Posterior cingulate gyrus (tissue), 11 donors: ENCODE measurements around the gene DEFB124.
"Not testable (repeated sequence)": the region's sequence is repeated elsewhere in the genome, so short reads cannot be mapped to it uniquely, and the experiment has no call there.

Experiments
- DNase-seq, 10 donors: peaks; one replicate each; pipeline versions ENCODE4 v3.0.0 to v3.0.0-alpha.2; 2020 to 2021; ENCODE audit warnings: mixed read lengths in 3 of 10
- intact Hi-C: fragments of 100-400 bp; cut with DNase I; formaldehyde crosslinking; loops from one replicate; pipeline ENCODE4 v1.15.1; 2023

DEFB124 gene

DNA sequence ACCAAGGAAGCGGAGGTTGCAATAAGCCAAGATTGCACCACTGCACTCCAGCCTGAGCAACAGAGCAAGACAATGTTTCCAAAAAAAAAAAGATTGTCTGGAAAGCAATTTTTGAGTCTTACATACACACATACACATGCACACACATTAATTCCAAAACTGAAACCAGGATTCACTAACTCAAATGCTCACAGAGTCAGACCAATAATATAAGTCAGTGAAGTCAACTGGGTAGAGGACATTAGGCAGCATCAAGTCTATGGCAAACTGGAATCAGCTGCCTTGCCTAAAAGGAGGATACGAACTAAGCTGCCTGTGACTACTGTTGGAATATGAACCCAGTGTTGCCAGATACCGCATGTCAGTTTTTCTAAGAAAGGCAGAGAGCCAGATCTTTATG, 15.8 kb upstream of the DEFB124 start:
- DNase-seq = no peak
- intact Hi-C loops = no loop called here

DNA sequence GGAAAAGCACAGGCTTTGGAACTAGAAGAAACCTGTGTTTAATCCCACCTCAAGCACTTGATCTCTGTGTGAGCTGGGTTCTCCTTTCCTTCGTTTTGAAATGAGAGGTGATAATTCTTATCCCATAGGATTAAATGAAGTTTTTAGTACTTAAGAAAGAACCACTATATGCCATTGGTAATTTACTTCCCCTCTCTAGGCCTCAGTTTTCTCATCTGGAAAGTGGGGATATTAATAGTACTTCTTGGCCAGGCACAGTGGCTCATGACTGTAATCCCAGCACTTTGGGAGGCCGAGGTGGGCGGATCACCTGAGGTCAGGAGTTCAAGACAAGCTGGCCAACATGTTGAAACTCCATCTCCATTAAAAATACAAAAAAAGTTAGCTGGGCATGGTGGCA, 14.2 kb upstream of the DEFB124 start:
- no peak for DNase-seq
- intact Hi-C loops = no loop called here

- intact Hi-C loops = no loop called here
Observed at GRCh38 chr20:31488115-31488514, 13.2 kb upstream of the DEFB124 start.

GRCh38 chr20:31485450-31486339, 10.8 kb upstream of the DEFB124 start:
- no peak for DNase-seq

More at GRCh38 chr20:31488115-31488514, 13.2 kb upstream of the DEFB124 start:
- no peak for DNase-seq

DNA sequence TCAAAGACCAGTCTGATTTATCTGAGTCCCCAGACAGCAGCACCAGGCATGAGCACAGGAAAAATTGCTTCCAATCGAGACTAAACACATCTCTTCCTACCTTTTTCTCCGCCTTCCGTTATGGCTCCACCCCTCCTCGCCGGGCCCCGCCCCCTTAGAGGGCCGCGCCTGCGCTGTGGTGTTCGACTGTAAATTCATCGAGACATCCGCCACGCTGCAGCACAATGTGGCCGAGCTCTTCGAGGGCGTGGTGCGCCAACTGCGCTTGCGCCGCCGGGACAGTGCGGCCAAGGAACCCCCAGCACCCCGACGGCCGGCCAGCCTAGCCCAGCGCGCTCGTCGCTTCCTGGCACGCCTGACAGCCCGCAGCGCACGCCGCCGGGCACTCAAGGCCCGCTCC, 9.1 kb upstream of the DEFB124 start:
- intact Hi-C loops = no loop called here
- DNase-seq = no peak

More at GRCh38 chr20:31485450-31486339, 10.8 kb upstream of the DEFB124 start:
- intact Hi-C loops = no loop called here

- intact Hi-C loops = no loop called here
Observed at GRCh38 chr20:31476643-31477215, 1.8 kb upstream of the DEFB124 start.

GRCh38 chr20:31476294-31476585, 1.3 kb upstream of the DEFB124 start:
- intact Hi-C loops = no loop called here
- no peak for DNase-seq

More at GRCh38 chr20:31476643-31477215, 1.8 kb upstream of the DEFB124 start:
- DNase-seq = no peak

GRCh38 chr20:31475472-31476293, 756 bp upstream of the DEFB124 start:
- no peak for DNase-seq
- intact Hi-C loops = no loop called here

DNA sequence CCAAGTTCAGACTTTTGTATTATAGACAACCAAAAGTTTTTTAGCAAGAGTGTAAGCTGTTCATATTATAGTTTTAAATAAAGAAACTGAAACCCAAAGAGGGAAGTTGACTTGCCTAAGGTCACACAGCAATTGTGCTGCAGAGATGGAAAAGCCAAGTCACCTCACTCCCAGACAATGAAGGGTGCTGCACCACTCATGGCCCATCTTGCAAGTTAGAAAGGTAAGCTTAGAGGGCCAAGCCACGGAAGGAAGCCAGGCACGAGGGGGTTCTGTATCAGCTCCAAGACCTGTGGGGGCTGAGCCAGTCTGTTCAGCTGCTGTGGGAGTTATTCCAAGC, 860 bp downstream of the DEFB124 start:
- intact Hi-C loops = no loop called here
- DNase-seq = no peak

- intact Hi-C loops = no loop called here
Observed at GRCh38 chr20:31473331-31474096, 1.4 kb downstream of the DEFB124 start.

GRCh38 chr20:31472395-31473330, 2.3 kb downstream of the DEFB124 start:
- DNase-seq = no peak
- intact Hi-C loops = no loop called here

More at GRCh38 chr20:31473331-31474096, 1.4 kb downstream of the DEFB124 start:
- DNase-seq = no peak

GRCh38 chr20:31470946-31471345, 4.0 kb downstream of the DEFB124 start:
- intact Hi-C loops, DNase-seq: not testable (repeated sequence)

- intact Hi-C loops = no loop called here
- DNase-seq = no peak
Observed at GRCh38 chr20:31454361-31454760, 20.6 kb downstream of the DEFB124 start.

DNA sequence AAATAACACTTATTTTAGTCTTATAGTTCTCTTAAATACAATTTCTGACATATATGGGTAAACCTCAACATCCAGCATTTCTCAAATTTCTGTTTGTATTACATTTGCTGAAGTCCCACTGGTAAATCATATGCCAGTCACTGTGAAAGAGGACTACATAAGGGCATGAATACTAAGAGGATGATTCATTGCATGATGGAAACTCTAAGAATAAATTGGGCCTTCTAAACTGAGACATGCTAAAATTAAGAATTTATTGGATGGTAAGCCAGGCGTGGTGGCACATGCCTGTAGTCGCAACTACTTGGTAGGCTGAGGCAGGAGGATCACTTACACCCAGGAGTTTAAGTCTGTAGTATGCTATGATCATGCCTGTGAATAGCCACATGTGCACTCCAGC, 22.4 kb downstream of the DEFB124 start:
- intact Hi-C loops = no loop called here
- DNase-seq = no peak

DNA sequence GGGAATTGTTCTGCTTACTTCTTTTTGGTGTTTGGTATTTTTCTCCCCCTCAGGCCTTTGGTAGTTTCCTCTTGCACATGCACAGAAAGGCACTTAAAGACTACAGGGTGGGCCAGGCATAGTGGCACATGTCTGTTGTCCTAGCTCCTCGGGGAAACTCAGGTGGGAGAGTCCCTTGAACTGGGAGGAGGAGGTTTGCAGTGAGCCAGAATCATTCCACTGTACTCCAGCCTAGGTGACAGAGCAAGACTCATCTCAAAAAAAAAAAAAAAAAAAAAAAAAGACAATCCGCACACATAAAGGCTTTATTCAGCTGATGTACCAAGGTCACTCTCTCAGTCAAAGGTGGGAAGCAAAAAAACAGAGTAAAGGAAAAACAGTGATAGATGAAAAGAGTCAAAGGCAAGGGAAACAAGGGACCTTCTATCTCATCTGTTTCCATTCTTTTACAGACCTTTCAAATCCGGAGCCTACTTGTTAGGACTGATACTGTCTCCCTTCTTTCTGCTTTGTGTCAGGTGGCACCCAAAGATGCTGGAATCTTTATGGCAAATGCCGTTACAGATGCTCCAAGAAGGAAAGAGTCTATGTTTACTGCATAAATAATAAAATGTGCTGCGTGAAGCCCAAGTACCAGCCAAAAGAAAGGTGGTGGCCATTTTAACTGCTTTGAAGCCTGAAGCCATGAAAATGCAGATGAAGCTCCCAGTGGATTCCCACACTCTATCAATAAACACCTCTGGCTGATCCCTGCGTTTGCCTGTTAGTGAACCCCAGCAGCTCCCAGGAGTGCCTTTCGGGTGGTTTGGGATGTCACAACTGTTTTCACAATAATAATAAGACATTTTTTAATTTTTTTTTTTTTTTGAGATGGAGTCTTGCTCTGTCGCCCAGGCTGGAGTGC, 25.2 kb downstream of the DEFB124 start:
- intact Hi-C loops = no loop called here

GRCh38 chr20:31446084-31446819, 28.7 kb downstream of the DEFB124 start:
- DNase-seq = no peak
- intact Hi-C loops = no loop called here

More for the DNA sequence above, 25.2 kb downstream of the DEFB124 start:
- no peak for DNase-seq

GRCh38 chr20:31440012-31440659, 34.8 kb downstream of the DEFB124 start, which contains the start of gene DEFB123:
DEFB123 (plus strand) TSS chr20:31440632; CDS start chr20:31440699, 67 bp downstream.
- intact Hi-C loops = no loop called here
- DNase-seq = no peak
